A549 (cell line): ENCODE results near the gene PPA1. TPM values are rescaled to one million over a fixed set of nuclear protein-coding genes. Genes with fewer than 3 reads are reported as not detected.

Experiments used
- ATAC-seq, 2 experiments: fragments of 200-7000 bp in 1 of 2; fragments of >200 bp in 1 of 2; cut with Nextera tagmentation in 1 of 2; cut with Tn5 transposase in 1 of 2; 3 replicates each; pipeline versions ENCODE4 v1.8.0 to v1.9.1; 2018 to 2020; ENCODE audit warnings: mild to moderate bottlenecking in 1 of 2, moderate library complexity in 1 of 2
- CTCF ChIA-PET: fragments of 300-600 bp; sonication (Branson Sonifier 250); formaldehyde crosslinking; extraction: SDS; loops from one replicate; lab custom pipeline; 2021; ENCODE audit warnings: antibody characterized with exemption, inconsistent platforms; lab: Yijun Ruan, JAX
- POLR2A ChIA-PET: fragments of 350-600 bp; formaldehyde crosslinking; extraction: SDS; loops from one replicate; lab custom pipeline; 2021; ENCODE audit warnings: antibody characterized with exemption, inconsistent platforms; lab: Yijun Ruan, JAX
- DNase-seq, 2 experiments: peaks; one replicate each; pipeline versions ENCODE4 v3.0.0 to v3.0.0-alpha.2; 2011 to 2016; ENCODE audit warnings: low read depth in 1 of 2, low spot score in 1 of 2
- FAIRE-seq: peaks from 2 replicates; lab custom pipeline; 2011; peaks lifted over from hg19 to GRCh38; lab: Jason Lieb, UNC
- H3K27ac ChIP-seq, 2 experiments: fragments of >200 bp; sonication (Bioruptor Twin); formaldehyde crosslinking; 3 replicates each; pipeline ENCODE4 v1.5.1; 2016 to 2017
- H3K4me1 ChIP-seq: fragments of >200 bp; sonication (Bioruptor Twin); formaldehyde crosslinking; 3 replicates; pipeline ENCODE4 v1.6.1; 2016
- H3K4me2 ChIP-seq: fragments of >200 bp; sonication (Bioruptor Twin); formaldehyde crosslinking; 3 replicates; pipeline ENCODE4 v1.6.1; 2016
- H3K4me3 ChIP-seq: fragments of >200 bp; sonication (Bioruptor Twin); formaldehyde crosslinking; 3 replicates; pipeline ENCODE4 v1.5.1; 2016
- H3K9me3 ChIP-seq: fragments of >200 bp; sonication (Bioruptor Twin); formaldehyde crosslinking; 3 replicates; pipeline ENCODE4 v1.6.1; 2016
- CEBPB ChIP-seq, 2 experiments: fragments of >200 bp in 1 of 2; sonication (Bioruptor Twin) in 1 of 2; formaldehyde crosslinking in 1 of 2; IDR thresholded peaks; 2 replicates each; pipeline ENCODE4 v1.6.1; 2012 to 2016
- EHF ChIP-seq: fragments of 250-450 bp; sonication (Bioruptor Pico); IDR thresholded peaks from 2 replicates; pipeline ENCODE4 v1.5.0; 2020; ENCODE audit warnings: mild to moderate bottlenecking
- ELK1 ChIP-seq: fragments of 150-350 bp; IDR thresholded peaks from 2 replicates; pipeline ENCODE4 v1.6.1; 2014; ENCODE audit warnings: low read depth, mild to moderate bottlenecking, low read length
- ESRRA ChIP-seq: fragments of 150-350 bp; IDR thresholded peaks from 2 replicates; pipeline ENCODE4 v1.6.1; 2014; ENCODE audit warnings: mild to moderate bottlenecking, low read length, borderline replicate concordance
- FOXS1 ChIP-seq: fragments of 250-450 bp; sonication (Bioruptor Pico); IDR thresholded peaks from 2 replicates; pipeline ENCODE4 v1.5.0; 2020; ENCODE audit warnings: mild to moderate bottlenecking, moderate library complexity
- GATA3 ChIP-seq: IDR thresholded peaks from 2 replicates; pipeline ENCODE4 v1.6.1; 2012; ENCODE audit warnings: borderline replicate concordance
- HEYL ChIP-seq: fragments of 250-450 bp; sonication (Bioruptor Pico); IDR thresholded peaks from 2 replicates; pipeline ENCODE4 v1.8.0; 2021; ENCODE audit warnings: mild to moderate bottlenecking, moderate library complexity
- HOXB13 ChIP-seq: fragments of 250-450 bp; sonication (Bioruptor Pico); IDR thresholded peaks from 2 replicates; pipeline ENCODE4 v1.5.0; 2020; ENCODE audit warnings: low read depth, mild to moderate bottlenecking, moderate library complexity
- JUN ChIP-seq, 2 experiments: fragments of >200 bp; sonication (Bioruptor Twin); formaldehyde crosslinking; IDR thresholded peaks; 2 replicates in 1 of 2; 3 replicates in 1 of 2; pipeline ENCODE4 v1.6.1; 2016 to 2017
- JUNB ChIP-seq: fragments of >200 bp; sonication (Bioruptor Twin); formaldehyde crosslinking; IDR thresholded peaks from 2 replicates; pipeline ENCODE4 v1.6.1; 2016
- MAFK ChIP-seq: fragments of 450-650 bp; IDR thresholded peaks from 2 replicates; pipeline ENCODE4 v1.6.1; 2014; ENCODE audit not compliant: partially characterized antibody
- MAX ChIP-seq: IDR thresholded peaks from 2 replicates; pipeline ENCODE4 v1.6.1; 2012
- MAZ ChIP-seq: fragments of 150-350 bp; IDR thresholded peaks from 2 replicates; pipeline ENCODE4 v1.6.1; 2014; ENCODE audit warnings: antibody characterized with exemption, low read depth, low read length, borderline replicate concordance
- MYC ChIP-seq: IDR thresholded peaks from 2 replicates; pipeline ENCODE4 v1.6.1; 2012; ENCODE audit warnings: mild to moderate bottlenecking, inconsistent platforms, low read length, improper control_type of control experiment, borderline replicate concordance
- NFE2L2 ChIP-seq: fragments of 150-350 bp; conservative IDR thresholded peaks from 2 replicates; pipeline ENCODE4 v1.6.1; 2014; ENCODE audit warnings: low read length
- NR3C1 ChIP-seq: fragments of >200 bp; sonication (Bioruptor Twin); formaldehyde crosslinking; IDR thresholded peaks from 3 replicates; pipeline ENCODE4 v1.6.1; 2017
- PBX3 ChIP-seq: IDR thresholded peaks from 2 replicates; pipeline ENCODE4 v1.6.1; 2012
- PHF8 ChIP-seq: fragments of 200-600 bp; sonication (generic); IDR thresholded peaks from 2 replicates; pipeline ENCODE4 v1.6.1; 2016; ENCODE audit warnings: low read depth, mild to moderate bottlenecking, antibody characterized with exemption, moderate library complexity, borderline replicate concordance
- RAD21 ChIP-seq, 2 experiments: fragments of >200 bp in 1 of 2; sonication (Bioruptor Twin) in 1 of 2; formaldehyde crosslinking in 1 of 2; IDR thresholded peaks in 1 of 2; conservative IDR thresholded peaks in 1 of 2; 2 replicates in 1 of 2; 3 replicates in 1 of 2; pipeline ENCODE4 v1.6.1; 2012 to 2018; ENCODE audit warnings: inconsistent platforms in 1 of 2
- RARB ChIP-seq: fragments of 250-450 bp; sonication (Bioruptor Pico); IDR thresholded peaks from 2 replicates; pipeline ENCODE4 v1.8.0; 2021; ENCODE audit warnings: mild to moderate bottlenecking, moderate library complexity
- RFX5 ChIP-seq: fragments of 450-650 bp; IDR thresholded peaks from 2 replicates; pipeline ENCODE4 v1.7.1; 2014; ENCODE audit warnings: antibody characterized with exemption, mild to moderate bottlenecking, moderate library complexity
- SMC3 ChIP-seq: fragments of >200 bp; sonication (Bioruptor Twin); formaldehyde crosslinking; IDR thresholded peaks from 3 replicates; pipeline ENCODE4 v1.6.1; 2018; ENCODE audit warnings: inconsistent platforms
- TP53 ChIP-seq: fragments of 250-450 bp; sonication (Bioruptor Pico); IDR thresholded peaks from 2 replicates; pipeline ENCODE4 v1.5.0; 2021; ENCODE audit warnings: mild to moderate bottlenecking, moderate library complexity
- ZC3H11A ChIP-seq: fragments of 450-650 bp; IDR thresholded peaks from 2 replicates; pipeline ENCODE4 v1.6.1; 2014; ENCODE audit warnings: antibody characterized with exemption, mild to moderate bottlenecking
- ZNF302 ChIP-seq: fragments of 250-450 bp; sonication (Bioruptor Pico); IDR thresholded peaks from 2 replicates; pipeline ENCODE4 v1.9.0; 2021; ENCODE audit warnings: inconsistent platforms, mild to moderate bottlenecking, moderate library complexity
- WGBS: methylation state at CpG from one replicate; pipeline ENCODE4 v1.1.6; 2017; ENCODE audit errors: missing lambda C conversion rate; 5-methylcytosine and 5-hydroxymethylcytosine counted together
- polyA plus RNA-seq, 4 experiments: library from polyadenylated mRNA; depleted of rRNA in 3 of 4; stranded (reverse); fragments of >200 nt; fragmentation: RNase III in 1 of 4; extraction: RNeasy Plus Mini Kit Qiagen cat#74134 plus additional on column Dnase treatment in 1 of 4; gene quantifications; 2 replicates in 3 of 4; 3 replicates in 1 of 4; pipeline ENCODE4 v1.2.3, GENCODE V29; 2011 to 2017
- TF ChIP-seq, protein P1 (sequence below): fragments of 250-450 bp; sonication (Bioruptor Pico); IDR thresholded peaks from 2 replicates; pipeline ENCODE4 v1.5.0; 2020; ENCODE audit warnings: low read depth, mild to moderate bottlenecking, moderate library complexity
- TF ChIP-seq, protein P2 (sequence below): fragments of 450-650 bp; IDR thresholded peaks from 2 replicates; pipeline ENCODE4 v1.6.1; 2014; ENCODE audit warnings: antibody characterized with exemption

PPA1 gene
- polyA plus RNA-seq, 2 of the 4 experiments (the other 2 are of a cell fraction), result 205 to 273 TPM

- FAIRE-seq, result no peak
- WGBS, result 77% methylated on average over 3 of the region's 3 CpGs
- TF ChIP-seq GATA3 (no peak), CEBPB (IDR thresholded peaks at IDR 0.05) (no peak), JUN (IDR thresholded peaks at IDR 0.05) (no peak), PBX3 (no peak), FOXS1 (CRISPR knock-in tag) (no peak), HEYL (CRISPR knock-in tag) (no peak), SMC3 (no peak), JUNB (no peak), MAZ (no peak), ZC3H11A (no peak), ZNF302 (no peak), ESRRA (no peak), PHF8 (no peak), HOXB13 (no peak), RAD21 (conservative IDR thresholded peaks at IDR 0.05 in 1 of 2, IDR thresholded peaks at IDR 0.05 in 1 of 2) (no peak), ELK1 (no peak), TP53 (CRISPR knock-in tag) (no peak)
- TF ChIP-seq, protein P1, sequence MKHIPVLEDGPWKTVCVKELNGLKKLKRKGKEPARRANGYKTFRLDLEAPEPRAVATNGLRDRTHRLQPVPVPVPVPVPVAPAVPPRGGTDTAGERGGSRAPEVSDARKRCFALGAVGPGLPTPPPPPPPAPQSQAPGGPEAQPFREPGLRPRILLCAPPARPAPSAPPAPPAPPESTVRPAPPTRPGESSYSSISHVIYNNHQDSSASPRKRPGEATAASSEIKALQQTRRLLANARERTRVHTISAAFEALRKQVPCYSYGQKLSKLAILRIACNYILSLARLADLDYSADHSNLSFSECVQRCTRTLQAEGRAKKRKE (CRISPR knock-in tag), result no peak
- TF ChIP-seq, all 56 proteins: peak for 0
- no peak overlapping the region for H3K27ac ChIP-seq
- peaks cover 29% of the 10 kb centered on the region for H3K9me3 ChIP-seq
- no peak overlapping the region for H3K4me2 ChIP-seq
- CTCF ChIA-PET, result interaction anchor here (1.5 to 2.0 kb wide), 2 partner anchors 189 to 212 kb away, joined by 3 to 4 read pairs; no protein-coding TSS in a partner anchor
- no peak for DNase-seq
- ATAC-seq, result no peak
- H3K4me1 ChIP-seq, result 0 out of 3 replicates have a peak, but pooled peaks cover 3% of the 10 kb centered on the region
- no peak overlapping the region for H3K4me3 ChIP-seq
- POLR2A ChIA-PET, result no interaction called here
These were observed 57.7 kb downstream of the PPA1 start for GRCh38 chr10:70175516-70175915.

GRCh38 chr10:70174058-70174741, 59.0 kb downstream of the PPA1 start:
- Histone ChIP-seq H3K4me1 (peaks cover 4% of the 10 kb centered on the region; the same call in 2 of the 3 replicates), H3K27ac (no peak overlapping the region), H3K4me2 (no peak overlapping the region), H3K4me3 (no peak overlapping the region), H3K9me3 (peaks cover 16% of the 10 kb centered on the region)
- ChIA-PET CTCF (interaction anchor here (0.6 to 2.0 kb wide), 3 partner anchors 191 to 290 kb away, joined by 3 to 4 read pairs (median 3); no protein-coding TSS in a partner anchor), POLR2A (no interaction called here)
- no peak for FAIRE-seq
- DNase-seq, result no peak
- WGBS, result 62% methylated on average over 4 of the region's 4 CpGs
- ATAC-seq, result no peak
- TF ChIP-seq RAD21 (conservative IDR thresholded peaks at IDR 0.05 in 1 of 2, IDR thresholded peaks at IDR 0.05 in 1 of 2) (no peak), PHF8 (no peak), RARB (CRISPR knock-in tag) (no peak), ESRRA (no peak), RFX5 (no peak), MAX (no peak), NFE2L2 (no peak), MYC (no peak), MAFK (no peak), NR3C1 (no peak), EHF (CRISPR knock-in tag) (no peak)
- TF ChIP-seq, protein P2, sequence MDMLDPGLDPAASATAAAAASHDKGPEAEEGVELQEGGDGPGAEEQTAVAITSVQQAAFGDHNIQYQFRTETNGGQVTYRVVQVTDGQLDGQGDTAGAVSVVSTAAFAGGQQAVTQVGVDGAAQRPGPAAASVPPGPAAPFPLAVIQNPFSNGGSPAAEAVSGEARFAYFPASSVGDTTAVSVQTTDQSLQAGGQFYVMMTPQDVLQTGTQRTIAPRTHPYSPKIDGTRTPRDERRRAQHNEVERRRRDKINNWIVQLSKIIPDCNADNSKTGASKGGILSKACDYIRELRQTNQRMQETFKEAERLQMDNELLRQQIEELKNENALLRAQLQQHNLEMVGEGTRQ, result no peak
- TF ChIP-seq, protein P1 (CRISPR knock-in tag), result no peak
